ENCODE results near the gene C3orf20.
"Not testable (repeated sequence)": the region's sequence is repeated elsewhere in the genome, so short reads cannot be mapped to it uniquely, and the experiment has no call there.

Gene C3orf20

DNA sequence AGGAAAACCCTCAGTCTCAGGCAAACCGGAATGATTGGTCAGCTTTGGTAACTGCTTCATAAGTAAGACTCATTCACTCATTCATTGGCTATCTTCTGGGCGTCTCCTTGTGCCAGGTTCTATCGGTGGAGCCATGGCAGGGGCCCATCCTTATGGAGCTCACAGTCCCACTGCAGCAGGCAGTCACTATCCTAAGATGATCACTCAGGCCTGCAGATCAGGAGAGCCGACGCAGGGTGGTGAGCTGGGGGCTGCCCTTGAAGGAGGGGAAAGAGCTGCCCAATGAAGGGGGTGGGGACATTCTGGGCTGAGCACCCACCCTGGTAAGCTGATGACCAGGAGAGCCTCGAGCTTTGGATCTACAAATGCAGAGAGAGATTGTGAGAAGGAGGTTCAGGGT, 123.3 kb downstream of the C3orf20 start:
- DNase-seq (ENCODE audit: low spot score), result no peak

DNA sequence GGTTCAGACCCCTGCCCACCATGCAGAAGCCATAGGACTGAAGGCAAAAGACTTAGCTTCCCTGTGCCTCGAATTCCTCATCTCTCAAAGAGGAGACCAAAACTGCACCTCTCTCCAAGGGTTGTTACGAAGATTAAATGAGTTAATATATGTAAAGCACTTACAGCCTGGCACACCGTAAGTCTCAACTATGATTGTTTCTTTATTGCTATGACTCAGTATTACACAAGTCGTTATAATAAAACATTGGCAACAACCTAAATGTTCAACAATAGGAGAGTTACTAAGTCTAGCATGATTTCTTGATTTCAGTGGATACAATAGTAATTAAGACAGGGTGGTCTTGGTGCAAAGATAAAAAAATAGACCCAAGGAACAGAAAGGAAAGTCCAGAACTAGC, 124.2 kb downstream of the C3orf20 start:
- DNase-seq (ENCODE audit: low spot score), result no peak

DNA sequence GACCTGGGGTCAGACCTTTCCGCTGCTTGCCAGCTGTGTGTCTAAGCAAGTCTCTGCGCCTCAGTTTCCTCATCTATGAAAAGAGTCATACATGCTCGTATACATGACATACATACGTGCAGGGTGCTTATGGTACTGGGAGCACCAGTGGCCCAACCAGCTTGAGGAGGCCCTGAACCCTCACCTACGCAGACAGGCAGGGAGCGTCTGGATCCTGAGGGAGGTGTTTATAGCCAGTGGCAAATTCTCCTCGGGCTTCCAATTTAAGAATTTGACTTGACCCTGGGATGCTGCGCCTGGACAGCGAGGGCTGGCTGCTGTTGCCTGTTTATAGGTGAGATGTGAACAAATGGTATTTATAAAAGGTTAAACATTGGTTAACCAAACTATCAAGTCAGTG, 126.1 kb downstream of the C3orf20 start:
- no peak for DNase-seq (ENCODE audit: low spot score)

DNA sequence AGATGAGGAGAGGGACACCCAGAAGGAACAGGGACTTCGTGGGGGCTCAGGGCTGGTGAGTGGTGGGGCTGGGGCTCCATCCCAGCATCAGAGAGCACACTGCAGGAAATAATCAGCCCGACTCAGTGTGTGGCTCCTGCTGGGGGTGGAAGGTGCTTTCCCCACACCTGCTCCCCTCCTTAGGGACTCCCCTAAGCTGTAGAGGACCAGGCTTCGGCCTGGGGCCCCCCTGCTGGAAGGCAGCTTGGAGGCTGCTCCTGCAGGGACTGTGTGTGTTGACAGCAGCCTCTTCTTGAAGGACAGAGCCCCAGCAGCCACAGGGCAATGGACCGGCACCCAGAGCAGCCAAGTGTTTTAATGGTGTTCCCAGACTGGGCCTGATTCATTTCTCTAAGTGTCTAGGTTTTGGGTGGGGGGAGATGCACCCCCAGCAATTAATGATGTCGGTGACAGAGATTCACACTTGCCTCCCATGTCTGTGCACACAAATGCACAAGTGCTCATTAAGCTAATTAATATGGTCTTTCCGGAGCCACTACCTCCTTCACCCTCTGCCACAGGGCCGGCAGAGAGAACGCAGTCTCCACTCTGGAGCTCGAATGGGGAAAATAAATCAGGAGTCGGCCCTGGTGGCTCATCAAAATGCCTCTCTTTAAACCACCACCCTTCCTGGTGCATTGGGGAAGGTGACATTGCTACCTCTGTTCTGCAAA, 126.9 kb downstream of the C3orf20 start:
- no peak for DNase-seq (ENCODE audit: low spot score)

DNA sequence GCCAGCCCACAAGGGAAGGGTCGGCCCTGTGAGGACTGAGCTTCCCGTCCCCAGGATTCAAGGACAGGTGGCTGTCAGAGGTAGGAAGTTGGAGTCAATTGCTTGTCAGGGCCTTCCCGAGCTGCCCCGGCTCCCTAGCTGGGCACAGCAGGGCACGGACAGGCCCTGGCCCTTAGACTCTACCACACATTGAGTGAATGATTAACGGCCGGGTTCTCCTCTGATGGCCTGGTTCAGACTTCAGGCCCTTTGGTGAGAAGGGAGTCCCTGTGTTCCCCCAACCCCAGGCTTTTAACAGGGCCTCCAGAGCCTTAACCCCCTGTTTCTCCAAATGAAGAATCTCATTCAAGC, 127.4 kb downstream of the C3orf20 start:
- DNase-seq (ENCODE audit: low spot score), result no peak

DNA sequence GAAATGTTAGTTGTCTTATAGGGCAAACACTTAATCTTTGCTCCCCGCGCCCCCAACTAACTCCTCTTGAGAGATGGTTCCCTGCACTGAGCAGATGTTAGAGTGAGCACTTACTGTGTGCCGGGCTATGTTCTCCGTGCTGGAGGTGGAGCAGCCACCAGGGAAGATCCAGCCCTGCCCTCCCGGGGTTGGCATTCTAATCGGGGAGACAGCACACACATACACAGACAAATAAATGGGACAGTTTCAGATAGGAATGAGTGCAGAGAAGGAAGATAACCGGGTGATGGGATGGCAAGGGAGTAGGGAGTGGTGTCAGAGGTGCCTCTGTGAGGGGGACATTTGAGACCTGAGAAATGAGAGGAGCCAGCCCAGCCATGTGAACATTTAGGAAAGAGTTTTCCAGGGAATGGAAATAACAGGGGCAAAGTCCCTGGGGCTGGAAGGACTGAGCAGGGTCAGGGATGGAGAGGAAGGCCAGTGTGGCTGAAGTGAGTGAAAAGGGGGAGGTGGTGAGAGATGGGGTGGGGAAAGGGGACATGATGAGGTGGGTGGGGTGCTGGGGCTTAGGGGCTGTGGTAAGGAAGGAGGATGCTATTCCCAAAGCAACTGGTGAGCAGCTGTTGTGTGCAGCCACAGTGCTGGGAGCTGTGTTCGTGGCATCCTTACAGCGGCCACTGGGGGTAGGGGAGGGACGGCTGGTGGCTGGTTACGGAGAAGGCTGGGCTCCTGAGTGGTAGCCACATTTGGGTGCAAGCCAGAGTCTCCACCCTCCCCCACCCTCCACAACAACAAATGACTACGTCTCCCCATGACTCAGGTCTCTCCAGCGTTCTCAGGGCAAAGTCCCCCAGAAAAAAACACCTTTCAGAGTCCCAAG, 128.4 kb downstream of the C3orf20 start:
- peak; percentile 64 for DNase-seq (ENCODE audit: low spot score)

DNA sequence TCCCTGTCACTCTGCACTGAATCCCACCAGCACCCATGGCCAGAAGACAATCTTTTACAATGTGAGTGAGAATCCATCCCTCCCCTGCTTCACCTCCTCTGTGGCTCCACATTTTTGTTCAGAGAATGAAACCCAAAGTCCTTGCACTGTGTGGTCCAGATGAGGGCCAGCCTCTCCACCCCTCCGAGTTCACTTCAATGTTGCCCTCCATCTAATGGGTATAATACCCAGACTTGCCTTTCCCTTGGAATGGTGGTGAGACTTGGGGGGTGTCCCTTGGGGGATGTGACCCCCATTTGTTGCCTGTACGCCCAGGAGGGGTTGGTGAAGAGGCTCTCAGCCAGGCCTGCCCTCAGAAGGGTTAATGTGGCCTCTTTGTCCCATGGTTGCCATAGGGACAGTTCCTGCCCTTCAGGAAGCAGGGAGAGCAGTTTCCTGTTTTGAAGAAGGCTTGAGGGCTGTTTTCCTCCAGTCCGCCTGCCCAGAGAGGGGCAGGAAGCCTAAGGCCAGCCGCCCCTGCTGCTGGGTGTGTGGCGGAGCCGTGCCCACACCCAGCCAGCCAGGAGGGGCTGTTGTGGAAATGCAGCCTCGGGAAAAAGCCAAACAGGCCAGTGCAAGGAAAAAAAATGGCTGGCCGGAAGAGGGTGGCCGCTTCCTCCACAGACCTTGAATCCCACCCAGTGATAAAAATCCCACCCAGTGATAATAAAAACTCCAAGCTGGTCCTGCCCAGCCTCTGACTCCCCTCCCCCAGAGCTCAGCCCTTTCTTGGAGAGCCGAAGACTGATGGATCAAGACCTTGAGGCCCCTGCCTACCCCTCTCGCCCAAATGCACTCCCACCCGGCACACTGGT, 129.3 kb downstream of the C3orf20 start:
- DNase-seq (ENCODE audit: low spot score), result no peak

DNA sequence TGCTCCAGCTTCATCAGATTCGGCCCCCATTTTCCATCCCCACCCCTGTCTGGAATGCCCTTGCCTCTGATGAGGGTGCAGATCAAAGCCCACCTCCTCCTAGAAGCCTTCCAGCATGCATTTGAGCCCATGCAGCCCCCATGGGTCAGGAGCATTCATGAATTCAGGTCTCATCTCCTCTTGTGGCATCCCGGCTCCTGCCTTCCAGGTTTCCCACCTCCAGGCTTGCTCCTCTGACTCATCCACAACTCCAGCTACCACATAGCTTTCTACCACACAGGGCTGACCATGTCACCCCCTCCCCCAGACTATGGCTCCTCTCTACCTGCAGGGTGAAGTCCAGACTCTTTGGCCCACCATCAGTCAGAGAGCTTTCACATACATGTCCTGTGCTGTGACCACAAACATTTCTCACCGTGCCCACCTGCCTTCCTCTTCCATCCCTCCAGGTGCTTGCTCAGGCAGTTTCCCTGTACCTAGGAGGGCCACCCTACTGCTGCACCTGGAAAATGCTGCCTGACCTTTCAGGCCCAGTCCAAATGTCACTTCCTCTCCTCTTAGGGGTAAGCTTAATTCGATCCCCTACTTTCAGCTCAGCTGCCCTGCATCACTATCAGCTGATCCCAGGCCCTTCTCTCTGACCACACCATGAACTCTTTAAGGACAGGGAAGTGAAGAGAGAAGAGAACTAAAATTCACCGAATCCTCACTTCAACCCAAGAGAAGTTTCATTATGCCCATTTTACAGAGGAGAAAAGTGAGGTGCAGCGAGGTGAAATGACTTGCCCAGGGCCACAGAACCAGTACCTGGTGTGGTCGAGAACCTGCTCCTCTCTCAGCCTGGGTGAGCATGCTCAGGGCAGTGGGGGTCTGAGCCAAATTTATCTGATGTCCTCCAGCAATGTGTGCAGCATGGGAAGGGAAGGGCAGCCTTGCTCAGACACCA, 130.2 kb downstream of the C3orf20 start:
- DNase-seq (ENCODE audit: low spot score), result no peak

DNA sequence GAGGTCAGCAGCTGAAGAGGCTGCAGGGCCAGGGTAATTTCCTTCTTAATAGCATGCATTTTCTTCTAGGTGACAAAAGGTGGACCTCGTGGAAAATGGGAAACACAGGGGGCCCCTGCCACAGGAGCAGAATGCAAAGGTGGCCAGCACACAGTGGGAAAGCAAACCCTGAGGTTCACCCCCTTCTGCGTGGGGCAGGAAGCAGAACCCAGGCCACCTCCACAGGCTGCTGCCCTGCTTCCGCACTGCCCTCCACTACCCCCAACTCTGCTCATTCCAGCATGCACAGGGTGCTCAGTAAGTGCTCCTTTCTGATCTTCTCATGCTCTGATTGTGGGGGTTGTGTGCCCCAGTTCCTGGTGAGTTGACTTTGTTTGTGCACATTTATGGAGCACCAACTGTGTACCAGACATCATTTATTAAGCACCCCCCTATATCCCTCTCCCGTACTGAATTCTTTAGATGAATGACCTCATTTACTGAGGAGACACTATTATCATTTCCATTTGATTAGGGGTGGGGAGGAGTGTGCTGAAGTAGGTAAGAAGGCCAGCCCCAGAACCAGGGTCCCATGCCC, 131.1 kb downstream of the C3orf20 start:
- no peak for DNase-seq (ENCODE audit: low spot score)

DNA sequence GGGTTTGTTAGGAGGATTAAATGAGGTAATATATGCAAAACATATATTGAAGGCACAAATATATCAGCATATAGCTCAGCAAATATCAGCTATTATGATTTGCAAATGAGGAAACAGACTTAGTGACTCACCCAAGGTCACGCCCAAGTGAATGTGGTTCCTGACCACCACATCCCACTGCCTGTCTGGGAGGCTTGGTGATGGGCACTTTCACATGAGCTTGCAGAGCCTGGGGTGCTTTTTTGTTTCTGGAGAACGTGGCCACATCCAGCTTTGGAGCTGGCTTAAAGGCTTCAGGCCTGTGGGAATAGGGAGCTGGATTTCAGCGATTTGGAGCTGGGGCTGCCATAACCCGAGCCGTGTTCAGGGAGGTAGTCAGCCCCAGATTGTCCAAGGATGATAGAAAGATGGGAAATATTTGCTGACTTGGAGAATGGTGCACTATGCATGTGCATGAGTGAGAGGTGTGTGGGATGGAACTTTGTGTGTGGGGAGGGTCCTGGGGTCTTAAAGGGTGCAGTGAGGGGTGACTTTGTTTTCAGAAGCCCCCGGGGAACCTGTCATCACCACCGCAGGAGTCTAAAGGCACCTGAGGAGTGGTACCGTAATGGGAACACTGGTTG, 131.8 kb downstream of the C3orf20 start:
- DNase-seq (ENCODE audit: low spot score), result no peak

DNA sequence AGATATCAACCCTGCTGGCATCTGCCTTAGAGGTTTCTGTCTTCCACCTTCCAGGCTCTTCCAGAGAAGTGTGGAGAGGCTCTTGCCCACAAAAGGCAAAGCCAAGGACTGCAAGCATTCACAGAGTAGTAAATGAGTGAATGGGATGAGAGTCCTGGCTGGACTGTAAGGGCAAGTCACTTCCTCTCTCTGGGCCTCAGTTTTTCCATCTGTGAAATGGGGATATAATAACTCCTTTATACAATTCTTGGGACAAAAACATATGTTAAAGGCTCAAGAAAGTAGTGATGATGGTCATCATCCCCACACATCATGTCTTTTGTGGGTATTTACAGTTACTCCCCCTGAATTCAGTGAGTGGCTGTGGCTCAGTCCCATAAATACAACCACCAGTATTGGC, 133.1 kb downstream of the C3orf20 start:
- no peak for DNase-seq (ENCODE audit: low spot score)

DNA sequence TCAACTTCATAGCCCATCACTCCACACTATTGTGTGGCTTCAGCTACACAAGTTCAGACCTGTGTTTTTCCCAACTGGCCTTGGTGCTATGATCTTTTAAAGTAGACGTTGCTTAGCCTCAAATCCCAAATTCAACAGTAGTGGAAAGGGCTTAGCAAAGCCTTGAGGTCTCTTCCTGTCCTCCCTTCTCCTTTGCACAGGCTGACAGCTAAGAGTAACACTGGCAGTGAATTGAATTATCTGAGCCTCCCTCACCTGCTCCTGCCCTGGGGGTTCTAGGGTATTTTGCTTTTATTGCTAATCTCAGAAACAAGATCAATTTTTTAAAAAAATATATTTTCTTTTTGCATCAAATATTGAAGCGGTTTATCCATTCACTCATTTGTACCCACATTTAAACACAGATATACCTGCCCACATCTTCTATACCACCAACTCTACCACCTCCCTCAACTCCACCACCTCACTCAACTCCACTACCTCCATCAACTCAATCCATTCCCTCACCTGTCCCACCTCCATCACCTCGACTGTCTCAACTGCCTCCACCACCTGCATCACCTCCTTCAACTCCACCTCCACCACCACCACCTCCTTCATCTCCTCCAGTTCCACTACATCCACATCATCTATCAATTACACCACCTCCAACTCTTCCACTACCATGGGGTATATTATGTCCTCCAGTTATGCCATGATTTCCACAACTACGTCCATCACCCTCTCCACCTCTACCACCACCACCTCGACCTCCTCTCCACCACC, 133.7 kb downstream of the C3orf20 start:
- no peak for DNase-seq (ENCODE audit: low spot score)

DNA sequence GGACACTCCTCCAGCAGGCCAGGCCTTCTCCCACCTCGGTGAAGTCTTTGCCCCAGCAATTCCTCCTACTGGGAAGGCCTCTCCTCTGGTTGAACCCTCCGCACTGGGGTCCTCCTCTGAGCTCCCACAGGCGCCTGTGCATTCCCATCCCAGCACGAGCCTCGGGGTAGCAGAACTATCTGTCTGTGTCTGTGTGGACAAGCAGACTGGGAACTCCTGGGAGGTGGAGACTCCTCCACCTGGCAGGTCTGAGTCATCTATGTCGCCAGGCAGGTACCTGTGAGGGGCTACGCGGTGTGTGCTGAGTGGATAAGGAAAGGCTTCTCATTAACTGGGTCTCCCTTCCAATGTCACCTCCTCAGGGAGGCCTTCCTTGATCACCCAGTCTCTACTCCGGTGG, 134.7 kb downstream of the C3orf20 start:
- not testable (repeated sequence) for DNase-seq (ENCODE audit: low spot score)

DNA sequence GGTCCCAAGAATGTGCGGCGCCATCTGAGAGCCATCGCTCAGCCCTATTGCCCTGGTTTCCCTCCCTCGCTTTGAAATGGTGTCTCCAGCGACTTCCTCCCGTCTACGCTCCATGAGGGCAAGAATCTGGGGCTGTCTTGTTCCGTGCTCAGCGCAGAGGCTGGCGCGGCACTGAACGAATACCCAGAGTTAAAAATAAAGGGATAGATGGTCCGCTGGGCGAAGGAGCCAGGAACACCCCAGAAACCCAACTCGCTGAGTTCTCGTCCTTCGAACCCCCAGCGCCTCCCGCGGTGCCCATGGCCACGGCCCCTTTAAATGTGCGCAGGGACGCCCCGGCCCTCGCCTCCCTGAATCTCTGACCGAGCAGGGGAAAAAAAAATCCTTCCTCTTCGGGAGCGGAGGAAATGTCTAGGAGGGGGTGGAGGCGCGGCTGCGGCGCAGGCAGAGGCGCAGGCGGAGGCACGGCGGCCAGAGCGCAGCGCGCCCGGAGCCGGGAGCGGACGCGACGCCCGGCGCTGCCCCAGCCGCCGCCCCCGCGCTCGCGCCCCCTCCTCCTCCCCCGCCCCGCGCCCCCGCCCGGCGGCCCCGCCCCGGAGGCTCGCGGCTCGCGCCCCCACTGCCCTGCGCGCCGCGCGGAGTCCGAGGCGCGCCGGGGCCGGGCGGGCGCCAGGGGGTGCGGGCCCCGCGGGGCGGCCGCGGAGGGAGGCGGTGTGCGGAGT, 135.3 kb downstream of the C3orf20 start:
- DNase-seq (ENCODE audit: low spot score), result peak; percentile 45

DNA sequence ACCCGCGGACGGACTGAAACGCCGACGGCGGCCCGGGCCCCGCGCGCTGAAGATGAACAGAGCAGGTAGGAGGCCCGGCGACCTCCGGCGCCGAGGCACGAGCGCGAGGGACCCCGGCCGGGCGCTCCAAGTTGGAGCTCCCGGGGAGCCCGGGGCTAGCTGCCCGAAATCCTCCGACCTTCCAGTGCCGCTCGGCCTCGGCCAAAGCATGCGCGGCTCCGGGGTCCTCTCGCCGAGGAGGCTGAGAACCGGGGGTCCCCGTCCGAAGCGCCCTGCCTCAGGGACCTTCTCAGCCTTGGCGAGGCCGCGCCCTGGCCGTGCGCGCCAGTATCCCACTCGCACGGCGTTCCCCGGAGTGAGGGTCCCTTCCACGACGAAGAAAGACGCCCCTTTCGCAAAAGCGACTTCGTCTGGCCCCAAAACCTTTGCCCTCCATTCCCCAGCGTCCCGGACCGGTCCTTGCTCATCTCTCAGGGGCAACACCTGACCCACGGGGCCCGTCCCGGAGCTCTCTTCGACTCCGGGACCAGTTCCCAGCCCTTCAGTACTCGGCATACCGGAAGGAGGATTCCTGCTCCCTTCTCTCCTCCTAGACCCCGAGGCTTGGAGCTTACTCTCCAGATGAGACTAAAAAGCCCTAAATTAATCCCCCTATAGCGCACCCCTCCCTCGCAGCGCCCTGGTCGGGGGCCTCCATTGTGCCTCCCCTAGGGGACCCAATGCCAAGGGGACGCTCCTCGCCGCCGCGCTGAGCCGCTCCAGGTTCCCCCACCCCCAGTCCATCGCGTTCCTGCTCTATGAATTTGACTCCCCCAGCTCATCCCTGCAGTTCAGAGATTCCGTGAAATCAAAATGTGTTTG, 136.1 kb downstream of the C3orf20 start:
- no peak for DNase-seq (ENCODE audit: low spot score)

DNA sequence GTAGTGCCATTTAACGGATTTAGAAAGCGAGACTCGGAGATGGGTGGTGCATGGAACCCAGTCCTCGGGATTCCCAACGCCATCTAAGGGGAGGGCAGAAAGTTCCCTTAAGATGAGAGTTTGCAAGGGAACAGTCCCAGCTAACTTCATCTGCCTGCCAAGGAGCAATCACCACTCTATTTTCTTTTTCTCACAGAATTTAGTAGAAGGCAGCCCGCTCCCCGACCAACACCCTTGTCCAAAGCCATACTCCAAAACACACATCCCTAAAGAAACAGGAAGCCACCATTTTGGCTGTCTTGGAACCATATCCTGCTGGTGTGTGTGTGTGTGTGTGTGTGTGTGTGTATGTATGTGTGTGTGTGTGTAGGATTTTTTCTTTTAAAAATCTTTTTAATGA, 136.7 kb downstream of the C3orf20 start:
- DNase-seq (ENCODE audit: low spot score), result no peak

DNA sequence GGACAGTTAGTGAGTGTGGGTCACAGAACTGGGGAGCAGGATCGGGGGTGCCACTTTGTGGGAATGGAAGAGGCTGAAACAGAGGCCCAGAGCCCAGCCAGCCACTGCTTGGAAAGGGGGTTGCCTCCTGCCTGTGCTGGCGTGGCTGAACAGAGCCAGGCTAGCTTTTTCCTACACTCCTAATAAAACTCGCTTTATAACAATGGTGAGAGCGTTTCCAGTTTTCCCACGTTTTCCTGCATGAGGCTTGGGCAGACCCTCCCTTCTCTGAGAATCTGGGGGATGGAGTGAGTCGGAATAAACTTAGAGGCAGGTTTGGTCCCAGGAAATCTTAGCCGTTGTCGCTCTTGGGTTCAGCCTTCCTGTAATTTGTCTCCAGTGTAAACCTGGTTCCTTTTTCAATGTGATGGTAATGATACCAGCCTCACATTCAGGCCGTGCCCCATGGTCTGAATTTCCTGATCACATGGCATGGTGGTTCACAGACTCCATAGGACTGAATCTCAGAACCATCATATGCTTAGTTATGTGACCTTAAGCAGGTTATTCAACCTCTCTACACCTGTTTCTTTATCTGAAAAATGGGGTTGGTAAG, 137.4 kb downstream of the C3orf20 start:
- DNase-seq (ENCODE audit: low spot score), result no peak

DNA sequence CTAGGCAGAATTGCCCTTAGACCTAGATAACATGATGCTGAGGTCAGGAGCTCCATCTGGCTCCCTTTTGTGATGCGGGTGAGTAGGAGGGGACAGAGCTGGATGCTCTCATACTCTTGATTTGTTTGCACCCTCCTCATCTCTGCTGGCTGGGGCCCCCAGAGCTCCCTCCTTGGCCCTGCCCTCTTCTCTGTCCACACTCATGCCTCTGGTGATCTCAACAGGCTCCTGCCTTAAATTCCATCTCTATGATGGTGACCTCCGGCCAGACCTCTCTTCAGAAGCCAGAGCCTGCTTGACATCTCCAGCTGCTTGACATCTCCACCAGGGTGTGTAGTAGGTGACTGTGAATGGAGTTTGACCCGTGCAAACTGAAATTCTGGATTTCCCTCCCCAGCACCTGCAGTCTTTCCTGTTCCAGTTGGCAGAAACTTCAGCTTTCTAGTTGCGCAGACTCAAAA, 139.5 kb downstream of the C3orf20 start:
- DNase-seq (ENCODE audit: low spot score), result no peak

All from AG20443 (cell line).